NB4 (cell line): Measurements from ENCODE around the gene THADA.

Source experiments
- POLR2A ChIP-seq: IDR thresholded peaks from 2 replicates; pipeline ENCODE4 v1.6.1; 2011; ENCODE audit warnings: mild to moderate bottlenecking; ENCODE audit not compliant: insufficient read length; ENCODE audit errors: extremely low read depth
- TF ChIP-seq, protein P1 (sequence below): IDR thresholded peaks from one replicate; pipeline ENCODE4 v1.5.1; 2012; ENCODE audit warnings: low read depth, low read length

DNA sequence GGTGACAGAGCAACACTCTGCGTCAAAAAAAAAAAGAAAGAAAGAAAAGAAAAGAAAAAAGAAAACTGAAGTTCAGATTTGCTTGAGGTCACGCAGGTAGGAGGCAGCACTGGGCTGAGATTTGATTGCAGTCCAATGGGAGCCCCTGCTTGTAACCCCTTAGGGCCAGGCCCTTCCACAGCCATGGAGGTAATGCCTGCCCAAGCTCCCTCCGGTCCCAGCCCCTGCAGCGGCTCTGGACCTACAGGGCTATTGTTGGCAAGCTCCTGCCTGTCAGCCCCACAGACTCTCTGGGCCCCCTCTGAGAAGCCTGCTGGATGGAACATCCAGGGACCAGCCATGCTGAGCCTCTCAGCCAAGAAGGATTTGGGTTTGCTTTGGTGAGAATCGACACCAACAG is 381.6 kb downstream of the THADA start:
- no peak for TF ChIP-seq POLR2A
- TF ChIP-seq, protein P1, sequence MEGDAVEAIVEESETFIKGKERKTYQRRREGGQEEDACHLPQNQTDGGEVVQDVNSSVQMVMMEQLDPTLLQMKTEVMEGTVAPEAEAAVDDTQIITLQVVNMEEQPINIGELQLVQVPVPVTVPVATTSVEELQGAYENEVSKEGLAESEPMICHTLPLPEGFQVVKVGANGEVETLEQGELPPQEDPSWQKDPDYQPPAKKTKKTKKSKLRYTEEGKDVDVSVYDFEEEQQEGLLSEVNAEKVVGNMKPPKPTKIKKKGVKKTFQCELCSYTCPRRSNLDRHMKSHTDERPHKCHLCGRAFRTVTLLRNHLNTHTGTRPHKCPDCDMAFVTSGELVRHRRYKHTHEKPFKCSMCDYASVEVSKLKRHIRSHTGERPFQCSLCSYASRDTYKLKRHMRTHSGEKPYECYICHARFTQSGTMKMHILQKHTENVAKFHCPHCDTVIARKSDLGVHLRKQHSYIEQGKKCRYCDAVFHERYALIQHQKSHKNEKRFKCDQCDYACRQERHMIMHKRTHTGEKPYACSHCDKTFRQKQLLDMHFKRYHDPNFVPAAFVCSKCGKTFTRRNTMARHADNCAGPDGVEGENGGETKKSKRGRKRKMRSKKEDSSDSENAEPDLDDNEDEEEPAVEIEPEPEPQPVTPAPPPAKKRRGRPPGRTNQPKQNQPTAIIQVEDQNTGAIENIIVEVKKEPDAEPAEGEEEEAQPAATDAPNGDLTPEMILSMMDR, result no peak
